HepG2 (cell line): ENCODE data around the gene PIK3CA. TPM values are rescaled to one million over a fixed set of nuclear protein-coding genes. Genes with fewer than 3 reads are reported as not detected.
A peak's percentile ranks its signal among the peaks of the same experiment; 100 is the strongest.

Experiments
- ATM ChIP-seq: fragments of 450-650 bp; IDR thresholded peaks from 2 replicates; pipeline ENCODE4 v1.7.1; 2017; ENCODE audit warnings: mild to moderate bottlenecking, borderline replicate concordance
- HINFP ChIP-seq: sonication (generic); formaldehyde crosslinking; IDR thresholded peaks from 2 replicates; pipeline ENCODE4 v1.4.0; 2020; ENCODE audit warnings: low read depth, mild to moderate bottlenecking, missing genetic modification reagents
- HMG20A ChIP-seq: IDR thresholded peaks from 2 replicates; pipeline ENCODE4 v1.6.1; 2016; ENCODE audit warnings: borderline replicate concordance
- PAF1 ChIP-seq: IDR thresholded peaks from 2 replicates; pipeline ENCODE4 v1.6.1; 2016; ENCODE audit warnings: missing genetic modification reagents, missing compliant biosample characterization
- RAD21 ChIP-seq: fragments of 450-650 bp; formaldehyde crosslinking; IDR thresholded peaks from 2 replicates; pipeline ENCODE4 v1.5.0; 2020; ENCODE audit warnings: mild to moderate bottlenecking
- RORA ChIP-seq: sonication (generic); formaldehyde crosslinking; IDR thresholded peaks from 2 replicates; pipeline ENCODE4 v1.5.0; 2020; ENCODE audit warnings: mild to moderate bottlenecking, missing genetic modification reagents, moderate library complexity
- SETDB1 ChIP-seq: sonication (generic); formaldehyde crosslinking; IDR thresholded peaks from 2 replicates; pipeline ENCODE4 v1.5.1; 2020; ENCODE audit warnings: missing genetic modification reagents, mild to moderate bottlenecking, borderline replicate concordance
- SRY ChIP-seq: sonication (generic); formaldehyde crosslinking; IDR thresholded peaks from 2 replicates; pipeline ENCODE4 v1.8.0; 2022; ENCODE audit warnings: mild to moderate bottlenecking, missing genetic modification reagents
- TCF12 ChIP-seq, 2 experiments: fragments of 450-650 bp in 1 of 2; sonication (generic) in 1 of 2; formaldehyde crosslinking in 1 of 2; IDR thresholded peaks; 2 replicates each; pipeline versions ENCODE4 v1.6.1 to v1.8.0; 2017 to 2022; ENCODE audit warnings: antibody characterized with exemption in 1 of 2, mild to moderate bottlenecking in 1 of 2, missing genetic modification reagents in 1 of 2, moderate library complexity in 1 of 2
- ZBTB21 ChIP-seq: sonication (generic); formaldehyde crosslinking; IDR thresholded peaks from 2 replicates; pipeline ENCODE4 v1.4.0; 2020; ENCODE audit warnings: missing genetic modification reagents
- ZFX ChIP-seq: sonication (generic); formaldehyde crosslinking; IDR thresholded peaks from 2 replicates; pipeline ENCODE4 v1.4.0; 2020; ENCODE audit warnings: mild to moderate bottlenecking, low read depth, missing genetic modification reagents, moderate library complexity
- ZNF101 ChIP-seq: sonication (generic); formaldehyde crosslinking; IDR thresholded peaks from 2 replicates; pipeline ENCODE4 v1.4.0; 2020; ENCODE audit warnings: mild to moderate bottlenecking, low read depth, missing genetic modification reagents, borderline replicate concordance
- ZNF232 ChIP-seq: sonication (generic); formaldehyde crosslinking; IDR thresholded peaks from 2 replicates; pipeline ENCODE4 v1.4.0; 2020; ENCODE audit warnings: missing genetic modification reagents, borderline replicate concordance
- ZNF264 ChIP-seq: sonication (generic); formaldehyde crosslinking; IDR thresholded peaks from 2 replicates; pipeline ENCODE4 v1.4.0; 2020; ENCODE audit warnings: missing genetic modification reagents
- ZNF558 ChIP-seq: sonication (generic); formaldehyde crosslinking; IDR thresholded peaks from 2 replicates; pipeline ENCODE4 v1.9.0; 2022; ENCODE audit warnings: mild to moderate bottlenecking, missing genetic modification reagents, borderline replicate concordance
- ZNF639 ChIP-seq: conservative IDR thresholded peaks from 2 replicates; pipeline ENCODE4 v1.6.1; 2018; ENCODE audit warnings: missing genetic modification reagents
- ZNF740 ChIP-seq: sonication (generic); formaldehyde crosslinking; IDR thresholded peaks from 2 replicates; pipeline ENCODE4 v1.4.0; 2020; ENCODE audit warnings: missing genetic modification reagents
- polyA plus RNA-seq, 8 experiments: library from polyadenylated mRNA; depleted of rRNA in 3 of 8; stranded (reverse) in 7 of 8; unstranded in 1 of 8; fragments of >200 nt; fragmentation: Illumina TruSeq in 4 of 8; extraction: Trizol in 4 of 8; gene quantifications; 2 replicates each; pipeline versions ENCODE4 v1.2.1 to v1.2.3, GENCODE V29; 2011 to 2016; ENCODE audit warnings: low read depth in 4 of 8, missing spikeins in 1 of 8, mixed read lengths in 1 of 8; ENCODE audit not compliant: insufficient read depth in 1 of 8
- total RNA-seq, 5 experiments: library from RNA; depleted of rRNA; stranded (reverse); fragments of >200 nt; fragmentation: Illumina TruSeq; extraction: Trizol; gene quantifications; 2 replicates each; pipeline ENCODE4 v1.2.3, GENCODE V29; 2016; ENCODE audit warnings: low read depth in 1 of 5
- TF ChIP-seq, protein P1 (sequence below): sonication (generic); formaldehyde crosslinking; IDR thresholded peaks from 2 replicates; pipeline ENCODE4 v1.4.0; 2020; ENCODE audit warnings: mild to moderate bottlenecking, missing genetic modification reagents
- TF ChIP-seq, protein P2 (sequence below): sonication (generic); formaldehyde crosslinking; IDR thresholded peaks from 2 replicates; pipeline ENCODE4 v1.4.0; 2020; ENCODE audit warnings: missing genetic modification reagents
- TF ChIP-seq, protein P3 (sequence below): sonication (generic); formaldehyde crosslinking; IDR thresholded peaks from 2 replicates; pipeline ENCODE4 v1.8.0; 2022; ENCODE audit warnings: mild to moderate bottlenecking, missing genetic modification reagents; ENCODE audit not compliant: insufficient replicate concordance

Gene PIK3CA
- total and polyA plus RNA-seq, 2 of the 13 experiments (the other 11 are each of a cell fraction or from before 2014, with no cell fraction given): 5.7 to 11.4 TPM

- TF ChIP-seq, protein P1, sequence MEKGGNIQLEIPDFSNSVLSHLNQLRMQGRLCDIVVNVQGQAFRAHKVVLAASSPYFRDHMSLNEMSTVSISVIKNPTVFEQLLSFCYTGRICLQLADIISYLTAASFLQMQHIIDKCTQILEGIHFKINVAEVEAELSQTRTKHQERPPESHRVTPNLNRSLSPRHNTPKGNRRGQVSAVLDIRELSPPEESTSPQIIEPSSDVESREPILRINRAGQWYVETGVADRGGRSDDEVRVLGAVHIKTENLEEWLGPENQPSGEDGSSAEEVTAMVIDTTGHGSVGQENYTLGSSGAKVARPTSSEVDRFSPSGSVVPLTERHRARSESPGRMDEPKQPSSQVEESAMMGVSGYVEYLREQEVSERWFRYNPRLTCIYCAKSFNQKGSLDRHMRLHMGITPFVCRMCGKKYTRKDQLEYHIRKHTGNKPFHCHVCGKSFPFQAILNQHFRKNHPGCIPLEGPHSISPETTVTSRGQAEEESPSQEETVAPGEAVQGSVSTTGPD (CRISPR knock-in tag): no peak
- TF ChIP-seq, protein P2, sequence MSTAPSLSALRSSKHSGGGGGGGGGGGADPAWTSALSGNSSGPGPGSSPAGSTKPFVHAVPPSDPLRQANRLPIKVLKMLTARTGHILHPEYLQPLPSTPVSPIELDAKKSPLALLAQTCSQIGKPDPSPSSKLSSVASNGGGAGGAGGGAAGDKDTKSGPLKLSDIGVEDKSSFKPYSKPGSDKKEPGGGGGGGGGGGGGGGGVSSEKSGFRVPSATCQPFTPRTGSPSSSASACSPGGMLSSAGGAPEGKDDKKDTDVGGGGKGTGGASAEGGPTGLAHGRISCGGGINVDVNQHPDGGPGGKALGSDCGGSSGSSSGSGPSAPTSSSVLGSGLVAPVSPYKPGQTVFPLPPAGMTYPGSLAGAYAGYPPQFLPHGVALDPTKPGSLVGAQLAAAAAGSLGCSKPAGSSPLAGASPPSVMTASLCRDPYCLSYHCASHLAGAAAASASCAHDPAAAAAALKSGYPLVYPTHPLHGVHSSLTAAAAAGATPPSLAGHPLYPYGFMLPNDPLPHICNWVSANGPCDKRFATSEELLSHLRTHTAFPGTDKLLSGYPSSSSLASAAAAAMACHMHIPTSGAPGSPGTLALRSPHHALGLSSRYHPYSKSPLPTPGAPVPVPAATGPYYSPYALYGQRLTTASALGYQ (CRISPR knock-in tag): no peak
- TF ChIP-seq ZNF101 (CRISPR knock-in tag): no peak
- TF ChIP-seq ZNF264 (CRISPR knock-in tag): no peak
- TF ChIP-seq SRY (CRISPR knock-in tag): peak; percentile 88
- TF ChIP-seq ZNF558: no peak; the same call in 1 of the 2 replicates
- TF ChIP-seq HINFP (CRISPR knock-in tag): no peak
- peak; percentile 46; the same call in 1 of the 2 replicates for TF ChIP-seq RAD21 (CRISPR knock-in tag)
- no peak for TF ChIP-seq TCF12 (IDR thresholded peaks at IDR 0.05)
- TF ChIP-seq TCF12 (CRISPR knock-in tag; IDR thresholded peaks at IDR 0.05): no peak
- peak; percentile 89 for TF ChIP-seq ZNF740
- TF ChIP-seq HMG20A (CRISPR knock-in tag): no peak
- peak; percentile 81 for TF ChIP-seq ZFX (CRISPR knock-in tag)
- TF ChIP-seq ZBTB21 (CRISPR knock-in tag): no peak
- no peak for TF ChIP-seq RORA (CRISPR knock-in tag)
- no peak for TF ChIP-seq ZNF232 (CRISPR knock-in tag)
- no peak for TF ChIP-seq ATM
- no peak for TF ChIP-seq PAF1 (CRISPR knock-in tag)
- TF ChIP-seq, protein P3, sequence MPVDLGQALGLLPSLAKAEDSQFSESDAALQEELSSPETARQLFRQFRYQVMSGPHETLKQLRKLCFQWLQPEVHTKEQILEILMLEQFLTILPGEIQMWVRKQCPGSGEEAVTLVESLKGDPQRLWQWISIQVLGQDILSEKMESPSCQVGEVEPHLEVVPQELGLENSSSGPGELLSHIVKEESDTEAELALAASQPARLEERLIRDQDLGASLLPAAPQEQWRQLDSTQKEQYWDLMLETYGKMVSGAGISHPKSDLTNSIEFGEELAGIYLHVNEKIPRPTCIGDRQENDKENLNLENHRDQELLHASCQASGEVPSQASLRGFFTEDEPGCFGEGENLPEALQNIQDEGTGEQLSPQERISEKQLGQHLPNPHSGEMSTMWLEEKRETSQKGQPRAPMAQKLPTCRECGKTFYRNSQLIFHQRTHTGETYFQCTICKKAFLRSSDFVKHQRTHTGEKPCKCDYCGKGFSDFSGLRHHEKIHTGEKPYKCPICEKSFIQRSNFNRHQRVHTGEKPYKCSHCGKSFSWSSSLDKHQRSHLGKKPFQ (CRISPR knock-in tag): peak; percentile 65
- no peak for TF ChIP-seq ZNF639 (CRISPR knock-in tag)
- no peak for TF ChIP-seq SETDB1 (CRISPR knock-in tag)
Measured at GRCh38 chr3:179260949-179261765, 113.0 kb downstream of the PIK3CA start (continued).
